Measurements from ENCODE around the gene SLC26A2. TPM values are rescaled to one million over a fixed set of nuclear protein-coding genes. Genes with fewer than 3 reads are reported as not detected.

Gene SLC26A2
- total and polyA plus RNA-seq, 2 donors (not counting 1 experiment from before 2014, with no cell fraction given): 2.1 to 13.2 TPM

GRCh38 chr5:150021491-150022157 lies 61.1 kb downstream of the SLC26A2 start:
- no peak overlapping the region for H3K4me3 ChIP-seq (ENCODE audit: control extremely low read depth in 1 of 5, extremely low read depth in 1 of 5, insufficient read depth in 1 of 5, low read depth in 2 of 5, low read length in 4 of 5)
- ChIA-PET CTCF (interaction anchor here (1.2 kb wide), 1 partner anchor 27 kb away, joined by 3 read pairs; no protein-coding TSS in a partner anchor), POLR2A (no interaction called here)
- Mint-ChIP-seq H3K9me3 (ENCODE audit: insufficient read depth) (no peaks in the 10 kb centered on the region), H3K4me3 (no peak overlapping the region), H3K4me1 (no peaks in the 10 kb centered on the region), H3K27me3 (no peaks in the 10 kb centered on the region), H3K27ac (no peak overlapping the region)
- H3K36me3 ChIP-seq (replicated peaks in 1 of 2; ENCODE audit: control extremely low read depth in 1 of 2, control insufficient read depth in 1 of 2, extremely low read depth in 1 of 2, insufficient read depth in 2 of 2, low read length in 1 of 2): peaks cover 8 to 79% of the 10 kb centered on the region in 2 experiments
- H3K9me3 ChIP-seq (ENCODE audit: control extremely low read depth in 1 of 3, control insufficient read depth in 2 of 3, insufficient read depth in 1 of 3, low read length in 2 of 3): no peaks in the 10 kb centered on the region
- TF ChIP-seq CTCF (IDR thresholded peaks at IDR 0.05) (no peak), EZH2 (IDR thresholded peaks at IDR 0.05; ENCODE audit: borderline replicate concordance, insufficient read depth, low read depth, low read length, poor library complexity, severe bottlenecking) (no peak)
- H3K4me1 ChIP-seq (ENCODE audit: control insufficient read depth in 2 of 2, insufficient read depth in 2 of 2, low read length in 2 of 2): no peaks in the 10 kb centered on the region
- ATAC-seq (ENCODE audit: low read depth): no peak
- H4K20me1 ChIP-seq (ENCODE audit: control insufficient read depth, insufficient read depth, low read length, poor library complexity, severe bottlenecking): peaks cover 4% of the 10 kb centered on the region
- WGBS (ENCODE audit: insufficient coverage): 96% methylated on average over 8 of the region's 13 CpGs
- H3K9ac ChIP-seq (ENCODE audit: low read length): no peak overlapping the region
- no peak for DNase-seq
- no peaks in the 10 kb centered on the region for H3K79me2 ChIP-seq (ENCODE audit: control insufficient read depth, insufficient read depth, low read length)
- H3K27me3 ChIP-seq (replicated peaks in 1 of 4; ENCODE audit: control extremely low read depth in 1 of 4, control insufficient read depth in 3 of 4, insufficient read depth in 4 of 4, low read length in 3 of 4): no peaks in the 10 kb centered on the region
- no peak overlapping the region for H2AFZ ChIP-seq (ENCODE audit: insufficient read depth, low read depth, low read length, poor library complexity, severe bottlenecking)
- intact Hi-C loops (cut with micrococcal nuclease): no loop called here
- no peak overlapping the region for H3K27ac ChIP-seq (ENCODE audit: low read length in 2 of 2)
- no peak overlapping the region for H3K4me2 ChIP-seq (replicated peaks; ENCODE audit: low read depth, low read length, poor library complexity, severe bottlenecking)

DNA sequence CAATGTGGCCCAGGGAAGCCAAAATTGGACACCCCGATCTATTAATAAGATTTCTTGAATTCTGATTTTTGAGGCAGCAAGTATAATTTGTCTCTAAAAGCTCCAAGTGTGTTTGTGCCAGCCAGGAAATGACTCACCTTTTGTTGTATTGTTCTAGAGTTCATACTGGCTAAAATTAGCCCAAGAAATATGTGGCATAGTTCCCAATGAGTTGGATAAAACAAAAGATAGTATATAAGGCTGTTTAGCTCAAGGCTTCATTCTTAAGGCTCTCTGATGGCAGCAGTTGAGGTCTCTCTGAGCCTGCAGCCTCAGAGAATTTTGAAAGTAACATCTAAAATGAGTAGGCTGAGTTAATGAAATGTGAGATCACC lies 61.6 kb downstream of the SLC26A2 start:
- no peaks in the 10 kb centered on the region for H3K27me3 Mint-ChIP-seq
- TF ChIP-seq CTCF (IDR thresholded peaks at IDR 0.05) (no peak), EZH2 (IDR thresholded peaks at IDR 0.05; ENCODE audit: borderline replicate concordance, insufficient read depth, low read depth, low read length, poor library complexity, severe bottlenecking) (no peak)
- 100% methylated on average over 1 of the region's 1 CpG for WGBS (ENCODE audit: insufficient coverage)
- no peak overlapping the region for H3K9ac ChIP-seq (ENCODE audit: low read length)
- no peaks in the 10 kb centered on the region for H3K79me2 ChIP-seq (ENCODE audit: control insufficient read depth, insufficient read depth, low read length)
- no peak overlapping the region for H3K4me2 ChIP-seq (replicated peaks; ENCODE audit: low read depth, low read length, poor library complexity, severe bottlenecking)
- no peak overlapping the region for H3K27ac Mint-ChIP-seq
- no peak overlapping the region for H3K4me3 ChIP-seq (ENCODE audit: control extremely low read depth in 1 of 5, extremely low read depth in 1 of 5, insufficient read depth in 1 of 5, low read depth in 2 of 5, low read length in 4 of 5)
- no peaks in the 10 kb centered on the region for H3K9me3 Mint-ChIP-seq (ENCODE audit: insufficient read depth)
- POLR2A ChIA-PET: interaction anchor here (0.7 kb wide), 1 partner anchor 12 kb away, joined by 4 read pairs; no protein-coding TSS in a partner anchor
- no peaks in the 10 kb centered on the region for H3K4me1 ChIP-seq (ENCODE audit: control insufficient read depth in 2 of 2, insufficient read depth in 2 of 2, low read length in 2 of 2)
- DNase-seq: no peak
- H4K20me1 ChIP-seq (ENCODE audit: control insufficient read depth, insufficient read depth, low read length, poor library complexity, severe bottlenecking): peaks cover 4% of the 10 kb centered on the region
- H3K9me3 ChIP-seq (ENCODE audit: control extremely low read depth in 1 of 3, control insufficient read depth in 2 of 3, insufficient read depth in 1 of 3, low read length in 2 of 3): no peaks in the 10 kb centered on the region
- CTCF ChIA-PET: interaction anchor here (0.7 kb wide), 1 partner anchor 828 kb away, joined by 3 read pairs; no protein-coding TSS in a partner anchor
- no peak overlapping the region for H3K4me3 Mint-ChIP-seq
- peaks cover 10 to 80% of the 10 kb centered on the region in 2 experiments for H3K36me3 ChIP-seq (replicated peaks in 1 of 2; ENCODE audit: control extremely low read depth in 1 of 2, control insufficient read depth in 1 of 2, extremely low read depth in 1 of 2, insufficient read depth in 2 of 2, low read length in 1 of 2)
- H3K27me3 ChIP-seq (replicated peaks in 1 of 4; ENCODE audit: control extremely low read depth in 1 of 4, control insufficient read depth in 3 of 4, insufficient read depth in 4 of 4, low read length in 3 of 4): no peaks in the 10 kb centered on the region
- H3K27ac ChIP-seq (ENCODE audit: low read length in 2 of 2): no peak overlapping the region
- ATAC-seq (ENCODE audit: low read depth): no peak
- no peak overlapping the region for H2AFZ ChIP-seq (ENCODE audit: insufficient read depth, low read depth, low read length, poor library complexity, severe bottlenecking)
- H3K4me1 Mint-ChIP-seq: no peaks in the 10 kb centered on the region
- intact Hi-C loops (cut with micrococcal nuclease): no loop called here

Data from B cell (primary cell).